Right kidney (tissue), 1 donor: ENCODE results near the gene CABLES2.

ENCODE experiments used
- DNase-seq: peaks from one replicate; pipeline ENCODE4 v3.0.0-alpha.2; 2016

CABLES2 gene

DNA sequence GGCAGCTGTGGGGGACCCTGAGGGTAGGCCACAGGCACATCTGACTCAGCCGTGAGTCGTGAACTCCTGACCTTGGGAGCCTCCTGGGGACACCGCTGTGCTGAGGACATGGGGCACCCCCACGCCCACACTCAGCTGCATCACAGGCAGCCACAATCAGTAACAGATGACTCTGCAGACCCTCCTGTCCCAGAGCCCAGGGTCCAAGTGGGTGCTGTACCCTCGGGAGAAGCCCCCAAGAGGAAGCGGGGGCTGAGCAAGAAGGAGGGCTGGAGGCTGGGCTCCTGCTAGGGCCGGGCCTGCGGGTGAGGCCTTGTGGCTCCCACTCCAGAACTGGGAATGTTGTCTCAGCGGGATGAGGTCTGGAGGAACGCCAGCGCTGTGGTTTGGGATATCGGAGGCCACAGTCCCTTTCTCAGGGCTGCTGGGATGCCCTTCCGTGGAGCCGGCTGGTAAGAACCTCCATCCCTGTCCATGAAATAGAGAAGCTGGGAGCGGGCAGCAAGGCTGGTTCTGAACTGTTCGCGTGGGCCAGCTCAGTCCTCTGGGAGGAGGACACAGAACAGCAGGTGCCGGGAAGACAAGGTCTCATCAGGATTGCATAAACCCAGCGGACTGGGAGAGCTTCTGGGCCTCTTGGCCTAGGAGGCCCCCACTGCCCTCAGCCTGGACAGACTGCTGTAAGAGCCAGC, 36.8 kb downstream of the CABLES2 start:
- DNase-seq = peak; percentile 32

DNA sequence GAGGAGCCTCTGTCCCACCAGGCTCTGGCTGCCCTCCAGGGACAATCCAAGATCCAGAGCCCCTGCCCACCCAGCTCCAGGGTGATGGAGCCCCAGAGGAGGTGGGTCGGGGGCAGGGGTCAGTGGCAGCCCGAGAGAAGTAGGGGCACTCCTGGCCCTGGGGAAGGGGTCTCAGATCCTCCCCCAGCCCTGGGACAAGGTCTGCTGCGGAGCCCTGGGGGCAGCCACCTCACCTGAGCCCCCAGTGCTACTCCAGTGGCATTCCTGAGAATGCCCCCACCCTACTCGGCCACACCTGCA, 37.3 kb downstream of the CABLES2 start:
- DNase-seq = peak; percentile 9

DNA sequence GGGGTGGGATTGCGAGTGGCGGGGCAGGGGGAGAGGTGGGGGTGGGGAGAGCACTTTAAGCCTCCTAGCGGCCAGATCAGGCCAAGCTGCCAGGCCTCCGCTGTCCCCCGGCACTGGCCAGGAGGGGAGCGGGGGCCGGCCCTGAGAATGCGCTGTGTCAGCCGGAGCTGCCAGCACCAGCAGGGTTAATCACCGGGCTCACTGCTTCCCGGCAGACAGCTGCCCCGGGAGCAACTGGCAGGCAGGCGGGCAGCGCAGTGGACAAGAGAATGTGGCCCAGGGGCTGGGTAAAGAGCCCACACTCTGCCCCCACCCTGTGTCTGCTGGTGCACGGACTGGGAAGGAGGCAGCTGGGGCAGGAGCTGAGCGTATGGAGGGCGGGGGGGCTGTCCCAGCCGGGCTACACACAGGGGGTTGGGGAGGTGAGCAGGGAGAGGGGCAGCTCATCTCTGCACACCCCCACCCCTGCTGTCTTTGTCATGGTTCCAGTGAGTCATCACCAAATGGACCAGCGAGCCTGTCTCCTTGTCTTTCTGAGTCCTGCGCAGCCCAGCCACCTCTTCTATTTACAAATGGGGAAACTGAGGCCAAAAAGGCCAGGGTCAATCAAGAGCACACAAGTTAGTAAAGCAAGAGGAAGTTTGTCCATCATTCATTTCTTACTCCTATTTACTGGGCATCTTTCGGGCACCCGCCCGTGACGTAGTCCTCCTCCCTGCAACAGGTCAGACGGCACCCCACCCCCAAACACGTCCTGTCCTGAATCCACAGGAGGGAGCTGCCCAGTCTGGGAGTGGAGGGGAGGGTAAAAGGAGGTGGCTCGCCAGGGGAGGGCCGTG, 37.9 kb downstream of the CABLES2 start:
- peak; percentile 56 for DNase-seq

DNA sequence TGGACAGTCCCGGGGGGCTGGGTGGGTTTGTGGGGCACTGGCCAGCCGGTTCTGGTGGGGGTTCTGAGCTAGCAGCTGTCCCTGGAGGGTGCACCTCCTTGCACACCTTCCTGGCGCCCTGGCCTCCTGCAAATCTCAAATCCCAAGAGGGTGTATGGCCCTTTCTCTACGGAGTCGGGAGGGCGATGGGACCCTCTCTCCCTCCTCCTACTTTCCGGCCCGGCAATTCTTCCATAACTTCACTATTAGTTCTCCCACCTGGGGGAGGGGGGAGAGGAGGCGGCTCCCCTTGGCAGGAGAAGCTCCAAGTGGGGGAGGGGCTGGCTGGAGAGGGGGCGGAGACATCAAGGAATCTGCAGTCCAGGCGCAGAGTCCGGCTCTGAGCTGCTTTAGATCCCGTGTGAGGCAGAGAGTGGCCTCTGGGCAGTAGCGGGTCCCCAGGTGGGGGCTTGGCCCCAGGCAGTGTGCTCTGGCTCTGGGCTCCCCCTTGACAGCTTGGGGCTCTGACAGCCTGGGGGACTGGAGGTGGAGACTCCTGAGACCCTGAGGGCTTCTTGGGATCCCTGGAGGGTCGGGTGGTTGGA, 38.6 kb downstream of the CABLES2 start:
- DNase-seq = peak; percentile 73

DNA sequence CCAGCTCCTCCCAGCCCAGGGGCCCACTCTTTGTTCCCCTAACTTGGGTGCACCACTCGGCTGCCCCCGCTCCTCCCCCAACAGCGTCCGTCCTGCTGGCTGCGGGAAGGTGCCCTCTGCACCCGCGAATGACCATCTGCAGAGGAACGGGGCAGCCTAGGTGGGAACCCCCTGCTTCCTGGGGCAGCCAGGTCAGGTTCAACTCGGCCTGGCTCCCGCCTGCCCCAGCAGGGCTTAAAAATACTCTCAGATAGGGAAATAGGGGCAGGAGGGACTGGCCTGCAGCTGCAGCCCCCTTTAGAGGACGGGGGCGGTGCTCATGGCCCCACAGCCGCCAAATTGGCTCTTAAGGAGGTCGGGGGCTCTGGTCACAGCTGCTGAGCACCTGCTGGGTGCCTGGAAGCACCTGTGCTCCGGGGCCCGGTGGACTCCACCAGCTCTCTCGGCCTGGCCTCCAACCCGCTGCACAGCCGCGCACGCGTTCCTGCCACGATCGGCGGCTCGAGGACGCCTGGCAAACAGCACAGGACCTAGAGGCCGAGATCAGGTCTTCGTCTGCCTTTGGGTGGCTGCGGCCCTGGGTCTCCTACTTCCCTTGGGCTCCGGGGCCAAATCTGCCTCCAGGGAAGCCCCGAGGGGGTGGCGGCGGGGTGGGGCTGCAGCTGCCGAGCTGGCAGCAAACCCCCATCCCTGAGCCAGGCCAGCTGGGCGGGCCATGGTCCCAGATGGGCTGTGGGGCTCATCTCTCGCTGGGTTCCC, 39.3 kb downstream of the CABLES2 start:
- peak; percentile 79 for DNase-seq

DNA sequence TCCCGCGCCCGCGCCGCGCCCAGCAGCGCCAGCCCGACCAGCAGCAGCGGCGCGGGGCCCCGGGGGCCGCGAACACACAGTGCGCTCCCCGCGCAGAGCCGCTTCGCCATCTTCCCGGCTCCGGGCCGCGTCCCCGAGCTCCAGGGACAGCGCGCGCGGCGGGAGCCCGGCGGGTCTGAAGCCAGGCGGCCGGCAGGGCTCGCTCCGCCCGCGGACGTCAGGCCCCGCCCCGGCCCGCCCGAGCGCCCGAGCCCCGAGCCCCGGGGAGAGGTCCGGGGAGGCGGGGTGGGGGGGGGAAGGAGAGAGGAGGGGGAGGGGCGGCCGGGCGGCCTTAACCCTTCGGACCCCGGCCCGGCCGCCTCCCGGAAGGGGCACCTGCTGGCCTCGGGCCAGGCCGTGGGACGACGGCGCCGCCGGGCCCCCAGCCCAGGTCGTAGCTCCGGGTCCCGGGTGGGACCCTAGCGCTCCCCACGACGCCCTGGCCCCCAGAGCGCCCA, 39.9 kb downstream of the CABLES2 start, which contains the start of gene LAMA5:
TSS of gene LAMA5 (minus strand) at position 177 of the 497 bp plus-strand sequence. CDS start at position 110, 67 bp downstream.
- DNase-seq = no peak

DNA sequence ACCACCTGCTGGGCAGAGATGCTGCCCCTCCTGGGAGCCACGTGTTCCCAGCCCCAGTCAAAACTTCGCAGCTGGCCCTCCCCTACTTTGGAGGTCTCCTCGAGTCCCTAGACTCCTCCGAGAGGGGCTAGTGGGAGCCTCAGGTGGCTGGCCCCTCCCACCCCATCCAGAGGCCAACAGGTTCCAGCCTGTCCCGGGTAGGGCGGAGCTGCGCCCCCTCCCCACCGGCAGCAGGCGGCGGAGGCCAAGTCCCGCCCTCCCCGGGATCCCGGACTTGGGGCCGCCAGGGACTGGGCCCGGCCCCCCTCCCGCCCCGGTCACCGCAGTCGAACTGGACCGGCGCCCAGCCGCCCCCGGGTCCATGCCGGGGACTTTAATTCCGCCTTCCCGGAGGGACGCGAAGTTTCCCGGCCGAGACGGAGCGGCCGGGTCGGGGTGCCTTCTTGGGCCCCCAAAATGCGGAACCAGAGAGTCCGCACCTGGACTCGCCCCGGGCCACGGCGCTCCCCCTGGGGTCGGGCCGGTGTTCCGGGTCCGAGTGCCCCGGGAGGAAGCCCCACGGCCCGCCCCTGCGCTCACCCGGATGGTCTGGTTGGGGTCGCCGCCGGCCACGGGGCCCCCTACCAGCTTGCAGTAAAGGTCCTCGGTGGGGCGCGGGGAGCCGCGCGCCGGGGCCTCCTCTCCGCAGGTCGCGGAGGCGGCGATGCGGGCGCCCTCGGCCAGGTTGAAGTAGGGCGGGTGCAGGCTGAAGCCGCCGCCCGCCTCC, 40.5 kb downstream of the CABLES2 start:
- peak; percentile 69 for DNase-seq

DNA sequence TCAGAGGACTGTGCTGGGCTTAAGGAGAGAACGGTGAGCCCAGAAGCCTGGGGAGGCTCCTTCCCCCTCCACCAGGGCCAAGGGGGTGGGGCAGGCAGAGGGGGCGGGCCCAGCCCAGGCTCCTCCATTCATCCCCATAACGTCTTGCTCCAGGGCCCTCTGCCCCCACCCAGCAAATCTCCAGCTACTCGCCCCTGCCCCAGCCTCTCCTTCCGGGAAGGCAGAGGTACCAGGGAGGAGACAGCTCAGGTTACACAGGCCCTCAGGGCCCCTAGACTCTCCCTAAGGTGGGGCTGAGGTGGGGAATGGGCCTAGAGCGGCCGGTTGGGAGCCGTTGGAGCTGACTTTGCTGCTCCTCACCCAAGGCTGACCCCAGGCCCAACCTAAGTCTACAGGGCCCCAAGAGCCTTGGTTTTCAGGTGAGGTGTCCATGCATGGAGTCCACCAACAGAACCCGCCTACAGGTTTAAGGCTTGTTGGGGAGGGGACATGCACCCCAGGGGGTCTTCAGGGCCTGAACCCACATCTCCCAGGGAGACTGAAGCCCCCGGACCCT, 41.2 kb downstream of the CABLES2 start:
- no peak for DNase-seq

DNA sequence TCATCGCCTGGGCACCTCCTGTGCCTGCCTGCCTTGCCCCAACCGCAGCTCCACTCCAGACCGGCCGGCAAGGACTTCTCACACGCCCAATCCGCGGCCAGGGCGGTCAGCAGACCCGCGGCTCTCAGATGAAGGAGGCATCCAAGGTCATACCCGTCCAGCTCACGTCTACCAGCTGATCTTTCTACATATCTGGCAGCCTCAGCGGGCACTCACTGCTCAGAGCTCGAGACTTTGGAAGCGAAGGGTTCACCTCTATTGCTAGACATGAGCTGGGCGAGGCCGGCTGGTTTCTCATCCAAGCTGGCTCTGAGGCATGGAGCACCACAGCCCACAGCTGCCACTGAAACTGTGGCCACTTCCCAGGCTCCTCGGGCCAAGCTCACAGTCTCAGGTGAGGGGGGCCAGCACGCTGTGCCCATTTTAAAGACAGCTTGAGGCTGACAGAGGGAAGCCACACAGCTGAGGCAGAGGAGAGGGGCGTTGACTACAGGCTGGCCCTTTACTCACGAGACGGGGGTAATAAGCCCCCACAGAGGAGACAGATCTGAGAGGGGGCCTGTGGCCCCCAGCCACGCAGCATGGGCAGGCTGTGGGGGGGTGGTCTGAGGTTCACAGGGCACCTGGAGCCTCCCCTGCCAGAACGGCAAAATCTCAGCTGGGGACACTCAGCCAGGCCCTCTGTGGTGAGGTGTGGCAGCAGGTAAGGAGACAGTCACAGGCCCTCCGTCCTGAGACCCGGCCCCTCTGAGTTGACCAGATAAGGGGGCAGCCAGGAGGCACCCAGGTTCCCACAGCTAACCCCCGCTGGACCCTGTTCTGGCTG, 42.0 kb downstream of the CABLES2 start:
- DNase-seq = peak; percentile 36

DNA sequence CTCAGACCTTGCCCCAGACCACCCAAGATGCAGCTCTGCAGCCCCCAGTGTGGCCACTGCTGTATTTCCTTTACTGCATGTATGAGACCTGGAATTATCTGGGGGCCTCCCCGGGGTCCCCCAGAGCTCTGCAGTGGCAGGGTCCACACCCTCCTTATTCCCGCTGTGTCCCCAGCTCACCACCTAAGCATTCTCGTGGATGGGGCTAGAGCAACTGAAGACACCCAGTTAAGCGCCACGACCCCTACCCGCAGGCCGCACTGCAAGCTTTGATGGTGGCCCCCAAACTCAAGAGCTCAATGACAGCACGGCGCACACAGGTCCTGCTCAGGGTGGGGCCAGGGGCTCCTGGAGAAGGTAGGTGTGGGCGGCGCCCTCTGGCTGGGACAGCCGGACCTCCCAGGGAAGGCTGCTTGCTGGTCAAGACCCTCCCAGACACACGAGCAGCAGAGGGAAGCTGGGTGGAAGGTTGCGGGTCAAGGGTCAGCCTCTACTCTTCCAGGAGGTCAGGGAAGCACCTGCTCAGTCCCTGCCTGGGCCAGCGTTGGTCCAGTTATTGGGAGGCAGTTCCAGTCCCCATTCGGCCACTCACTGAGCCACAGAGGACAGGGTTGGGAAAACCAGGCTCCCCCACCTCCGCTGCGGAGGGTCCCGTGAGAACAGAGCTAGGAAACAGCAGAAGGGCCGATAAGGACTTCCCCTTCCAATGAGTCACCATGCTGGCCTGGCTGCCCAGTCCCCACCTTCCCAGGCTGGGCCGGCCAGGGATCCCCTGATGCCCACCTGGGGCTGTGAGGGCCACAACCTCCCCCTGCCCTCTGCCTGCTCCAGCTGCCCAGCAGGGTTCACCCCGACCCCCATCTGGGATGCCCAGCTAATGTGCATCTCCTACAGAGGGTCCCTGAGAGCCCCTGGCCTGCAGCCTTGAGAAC, 42.9 kb downstream of the CABLES2 start:
- peak; percentile 17 for DNase-seq

DNA sequence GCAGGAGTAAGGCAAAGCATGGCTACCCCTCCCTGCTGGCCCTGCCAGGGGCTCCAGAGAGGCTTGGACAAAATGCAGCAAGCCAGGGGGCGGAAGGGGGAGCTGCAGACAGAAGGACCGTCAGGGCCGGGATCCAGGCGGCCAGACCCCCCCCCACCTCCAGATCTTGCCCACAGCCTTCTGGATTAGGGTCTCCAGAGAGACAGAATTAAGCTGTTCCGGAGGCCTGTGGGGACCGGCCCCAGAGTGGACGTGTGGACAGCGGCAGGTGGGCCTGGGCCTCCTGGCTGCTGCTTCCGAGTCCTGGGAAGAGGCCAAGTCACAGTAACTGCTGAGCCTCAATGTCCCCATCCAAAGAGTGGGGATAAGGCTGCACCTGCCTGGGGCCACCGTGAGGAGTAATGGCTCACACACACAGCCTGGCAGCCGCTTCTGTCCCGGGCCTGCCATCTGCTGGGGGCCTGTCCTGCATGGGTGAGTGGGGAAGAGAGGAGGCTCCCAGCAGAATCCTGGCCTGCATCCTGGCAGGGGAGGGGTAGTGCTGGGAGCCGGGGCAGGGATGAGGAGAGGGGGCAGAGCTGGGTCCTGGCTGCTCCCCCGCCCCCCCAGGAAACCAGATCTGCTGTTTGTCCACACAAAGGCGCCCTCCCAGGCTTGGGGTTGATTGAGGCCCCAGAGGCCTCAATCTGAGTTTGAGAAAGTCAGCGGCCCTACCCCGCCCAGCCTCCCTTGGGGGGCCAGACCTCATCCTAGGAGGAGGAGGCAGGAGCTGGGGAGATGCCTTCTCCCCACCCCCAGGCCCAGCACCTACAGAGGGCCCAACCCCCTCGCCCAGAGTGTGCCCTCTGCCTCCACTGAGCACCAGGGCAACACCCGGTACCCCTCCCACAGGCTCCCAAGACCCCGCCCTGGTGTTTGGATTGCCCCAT, 43.8 kb downstream of the CABLES2 start:
- DNase-seq = peak; percentile 38

DNA sequence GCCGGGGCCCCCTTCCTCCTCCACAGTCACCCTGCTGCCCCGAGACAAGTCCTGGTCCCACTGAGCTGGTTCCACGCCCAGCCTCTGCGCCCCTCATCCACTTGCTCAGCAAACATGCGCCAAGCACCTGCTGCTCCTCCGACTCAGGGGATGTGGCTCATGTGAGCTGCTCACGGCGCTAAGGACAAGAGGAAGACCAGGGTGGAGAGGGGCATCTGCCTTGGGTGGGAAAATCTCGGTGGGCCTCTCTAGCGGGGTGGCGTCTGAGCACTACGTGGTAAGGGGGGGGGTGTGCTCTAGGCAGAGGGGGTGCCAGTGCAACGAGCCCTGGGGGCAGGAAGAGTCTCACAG, 44.5 kb downstream of the CABLES2 start:
- peak; percentile 41 for DNase-seq

DNA sequence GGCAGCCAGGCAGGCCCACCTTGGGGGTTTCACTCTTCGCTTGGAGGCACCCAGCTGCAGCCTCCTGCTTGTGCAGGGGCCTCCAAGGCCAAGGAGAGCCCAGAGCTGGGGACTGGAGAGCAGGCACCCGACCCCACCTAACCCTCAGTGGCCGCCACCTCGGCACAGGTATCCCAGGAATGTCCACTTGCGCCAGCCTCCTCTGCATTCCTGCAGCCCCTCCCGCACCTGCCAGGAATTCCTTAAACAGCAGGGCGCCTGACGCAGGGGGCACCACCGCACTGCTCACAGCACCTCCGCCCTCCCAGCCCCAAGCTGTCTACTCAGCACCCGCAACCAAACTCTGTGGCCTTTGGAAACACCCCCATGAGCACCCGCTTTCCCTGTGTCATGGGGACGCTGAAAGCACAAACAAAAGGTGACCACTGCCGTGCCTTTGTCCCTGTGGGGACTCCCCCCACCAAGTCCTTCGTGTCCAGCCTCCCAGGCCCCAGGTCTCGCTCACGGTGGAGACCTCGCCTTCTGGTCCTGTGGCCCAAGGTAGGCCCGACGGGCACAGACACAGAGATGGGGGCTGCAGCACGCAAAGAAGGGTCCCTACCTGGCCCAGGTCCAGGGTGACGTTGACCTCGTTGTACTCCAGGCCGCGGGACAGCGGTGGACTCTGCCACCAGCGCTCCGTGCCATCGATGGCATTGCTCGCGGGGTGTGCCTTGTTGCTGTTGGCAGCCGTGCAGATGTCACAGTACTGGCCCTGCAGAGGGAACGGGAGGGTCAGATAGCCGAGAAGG, 45.1 kb downstream of the CABLES2 start:
- peak; percentile 42 for DNase-seq

DNA sequence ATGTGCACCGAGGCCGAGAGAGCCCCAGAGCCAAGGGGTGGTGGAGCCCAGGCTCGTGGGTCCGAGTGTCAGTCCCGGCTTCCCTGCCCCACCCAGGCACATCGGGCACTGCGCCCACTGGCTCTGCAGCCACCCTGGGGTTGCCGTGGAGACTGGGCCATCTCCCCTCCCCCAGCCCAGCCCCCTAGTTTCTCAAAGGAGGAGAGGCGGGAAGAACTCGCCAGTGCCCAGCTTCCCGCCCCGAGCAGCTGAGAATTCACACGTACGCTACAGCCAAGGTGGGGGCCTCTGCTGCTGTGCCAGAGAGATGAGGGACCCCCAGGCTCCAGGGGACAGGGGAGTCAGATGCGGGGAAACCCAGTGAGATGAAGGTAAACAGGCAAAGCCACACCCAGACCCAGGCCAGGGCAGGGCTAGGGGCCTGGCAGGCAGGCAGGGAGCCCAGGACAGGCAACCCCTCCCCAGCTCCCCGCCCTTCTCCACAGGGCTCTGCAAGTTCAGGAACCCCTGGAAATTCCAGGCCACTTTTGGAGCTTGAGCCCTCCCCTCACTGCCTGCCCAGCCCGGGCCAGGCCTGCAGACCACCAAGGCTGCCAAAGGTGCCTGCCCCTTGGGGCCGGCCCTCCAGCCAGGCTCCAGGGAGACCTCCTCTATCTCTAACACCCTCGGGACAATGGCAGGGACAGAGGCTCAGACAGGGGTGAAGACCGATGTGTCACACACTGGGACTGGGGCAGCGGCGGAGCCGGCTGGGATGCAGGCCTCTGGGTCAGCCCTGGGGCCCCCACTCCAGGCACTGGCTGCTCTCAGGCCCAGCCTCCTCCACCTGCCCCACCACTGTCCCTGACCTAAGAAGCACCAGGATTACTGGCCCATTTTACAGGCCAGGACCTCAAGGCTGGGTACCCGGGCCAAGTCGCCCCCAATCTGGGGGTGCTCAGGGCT, 46.0 kb downstream of the CABLES2 start:
- peak; percentile 25 for DNase-seq

DNA sequence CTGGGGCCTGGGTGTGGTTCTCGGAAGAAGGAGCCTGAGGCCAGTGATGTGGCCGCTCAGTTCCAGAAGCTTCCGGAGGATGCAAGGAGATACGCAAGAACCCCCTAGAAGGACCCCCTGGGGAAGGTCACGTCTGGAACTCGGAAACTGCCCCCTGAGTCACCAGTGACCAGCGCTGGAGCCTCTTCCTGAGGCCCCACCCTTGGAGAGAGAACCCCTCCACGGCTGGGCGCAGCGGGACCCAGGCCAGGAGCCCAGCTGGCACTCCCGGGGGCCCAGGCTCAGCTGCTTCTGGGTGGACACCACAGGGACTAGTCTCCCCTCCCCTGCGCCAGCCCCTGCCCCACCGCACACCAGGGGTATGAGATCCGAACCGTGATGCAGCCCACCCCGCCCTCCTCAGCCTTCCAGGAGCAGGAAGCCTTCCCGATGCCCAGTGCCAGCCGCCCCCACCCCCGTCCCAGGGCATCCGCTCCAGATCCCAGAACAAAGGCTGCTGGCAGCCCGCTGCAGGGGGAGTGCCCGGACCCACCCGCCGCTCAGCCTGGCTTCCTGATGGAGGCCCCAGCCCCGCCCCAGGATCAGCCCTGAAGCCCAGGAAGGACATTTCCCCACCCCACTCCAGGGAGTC, 47.5 kb downstream of the CABLES2 start:
- DNase-seq = no peak

DNA sequence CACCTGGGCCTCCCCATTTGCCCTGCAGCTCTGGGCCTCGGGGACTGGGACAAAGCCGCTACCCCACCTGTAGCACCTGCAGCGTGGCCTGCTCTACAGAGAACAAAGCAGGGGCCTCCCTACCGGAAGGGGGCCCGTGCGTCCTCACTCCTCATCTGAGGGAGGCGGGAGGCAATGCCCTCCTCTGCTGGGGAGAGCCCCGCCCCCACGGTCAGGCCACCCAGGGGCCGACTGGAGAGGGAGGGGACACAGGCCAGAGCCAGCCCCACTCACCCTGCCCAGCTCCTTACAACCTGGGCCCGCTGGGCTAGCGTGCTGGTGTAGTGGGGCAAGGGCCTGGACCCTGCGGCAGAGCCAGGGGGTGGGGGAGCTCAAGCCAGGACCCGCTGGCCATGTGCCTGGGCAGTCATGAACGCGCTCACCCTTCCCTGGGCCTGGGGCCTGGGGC, 48.0 kb downstream of the CABLES2 start:
- peak; percentile 56 for DNase-seq
